Sigmoid colon (tissue), 7 donors: ENCODE data around the gene MSX2. TPM values are rescaled to one million over a fixed set of nuclear protein-coding genes. Genes with fewer than 3 reads are reported as not detected.

Source experiments
- DNase-seq: peaks from one replicate; pipeline ENCODE4 v3.0.0-alpha.2; 2019
- H3K27ac ChIP-seq, 4 donors: fragments of 200-600 bp; sonication (generic); one replicate each; pipeline ENCODE4 v1.5.1; 2016 to 2019; ENCODE audit warnings: mild to moderate bottlenecking in 1 of 4
- H3K27me3 ChIP-seq, 3 donors: fragments of 200-600 bp; sonication (generic); one replicate each; pipeline ENCODE4 v1.5.1; 2019; ENCODE audit warnings: mild to moderate bottlenecking in 1 of 3
- H3K36me3 ChIP-seq, 4 donors: fragments of 200-600 bp; sonication (generic); one replicate each; pipeline ENCODE4 v1.5.1; 2016 to 2019
- H3K4me1 ChIP-seq, 4 donors: fragments of 200-600 bp; sonication (generic); one replicate each; pipeline ENCODE4 v1.5.1; 2017 to 2019
- H3K4me3 ChIP-seq, 4 donors: fragments of 200-600 bp; sonication (generic); one replicate each; pipeline ENCODE4 v1.5.1; 2017 to 2019; ENCODE audit warnings: mild to moderate bottlenecking in 2 of 4, moderate library complexity in 1 of 4
- H3K9me3 ChIP-seq, 4 donors: fragments of 200-600 bp in 3 of 4; sonication (generic) in 3 of 4; one replicate each; pipeline versions ENCODE4 v1.5.1 to v1.6.1; 2013 to 2019
- EP300 ChIP-seq, 4 donors: sonication (generic); formaldehyde crosslinking; IDR thresholded peaks; one replicate each; pipeline ENCODE4 v1.6.1; 2017; ENCODE audit warnings: antibody characterized with exemption in 4 of 4
- POLR2A ChIP-seq, 2 donors: fragments of 450-650 bp; IDR thresholded peaks; one replicate each; pipeline ENCODE4 v1.6.1; 2016; ENCODE audit warnings: antibody characterized with exemption in 2 of 2, mild to moderate bottlenecking in 2 of 2, moderate library complexity in 2 of 2
- POLR2AphosphoS5 ChIP-seq, 4 donors: sonication (generic); formaldehyde crosslinking; IDR thresholded peaks; one replicate each; pipeline ENCODE4 v1.6.1; 2017; ENCODE audit warnings: antibody characterized with exemption in 4 of 4
- WGBS, 2 donors: extraction: QIAGEN DNeasy Blood & Tissue Kit; methylation state at CpG; one replicate each; pipeline ENCODE4 v1.1.7; 2013; 5-methylcytosine and 5-hydroxymethylcytosine counted together
- intact Hi-C: fragments of 100-400 bp; cut with DNase I; formaldehyde crosslinking; loops from one replicate; pipeline ENCODE4 v1.15.1; 2023
- polyA plus RNA-seq, 3 donors: library from polyadenylated mRNA; stranded (reverse); fragments of 200-250 nt; gene quantifications; one replicate each; pipeline ENCODE4 v1.2.3, GENCODE V29; 2013
- total RNA-seq, 4 donors: library from RNA; depleted of rRNA; stranded (reverse); fragments of >200 nt; gene quantifications; one replicate each; pipeline ENCODE4 v1.1.0, GENCODE V29; 2016
- TF ChIP-seq, protein P1 (sequence below), 4 experiments: fragments of 450-650 bp in 3 of 4; fragments of 200-600 bp in 1 of 4; IDR thresholded peaks; one replicate each; pipeline ENCODE4 v1.5.1; 2016 to 2019; ENCODE audit warnings: antibody characterized with exemption in 4 of 4, mild to moderate bottlenecking in 3 of 4, moderate library complexity in 2 of 4
- donor health status: healthy with polysubstance abuse.
- donor health status: Bipolar disorder and iron deficiency.
- donor health status: healthy.

MSX2 gene
- total and polyA plus RNA-seq, 7 donors: 0.16 to 1.8 (median 1.1) TPM; not detected in 2

DNA sequence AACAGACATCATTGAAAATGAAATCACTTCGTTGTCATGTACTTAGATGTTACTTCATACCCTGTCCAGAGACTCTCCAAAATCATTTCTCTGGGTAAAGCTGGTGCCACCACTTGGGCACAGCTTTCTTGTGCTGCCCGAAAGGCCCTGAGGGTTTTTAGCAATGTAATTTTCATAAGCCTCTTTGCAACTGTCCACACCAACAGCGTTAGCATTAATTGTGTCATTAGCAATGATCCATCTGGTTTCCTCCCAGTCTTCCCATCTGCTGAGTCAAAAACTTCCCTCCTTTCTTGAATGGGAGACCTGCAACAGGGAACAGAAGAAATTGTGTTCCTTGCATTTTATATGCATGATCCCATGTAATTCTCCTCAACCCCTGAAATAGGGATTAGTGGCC lies 8.6 kb upstream of the MSX2 start:
- DNase-seq: no peak
- no peaks in the 10 kb centered on the region for H3K9me3 ChIP-seq
- H3K4me1 ChIP-seq: peaks cover 0 to 6% (median 5%) of the 10 kb centered on the region in 4 donors
- H3K4me3 ChIP-seq: no peak overlapping the region
- peaks cover 6 to 79% (median 34%) of the 10 kb centered on the region in 3 donors for H3K27me3 ChIP-seq
- 73 to 74% methylated on average over 3 of the region's 3 CpGs for WGBS, 2 donors
- intact Hi-C loops: no loop called here
- H3K27ac ChIP-seq: no peak overlapping the region
- no peaks in the 10 kb centered on the region for H3K36me3 ChIP-seq
- TF ChIP-seq POLR2AphosphoS5 (IDR thresholded peaks at IDR 0.05) (no peak), EP300 (IDR thresholded peaks at IDR 0.05) (no peak), POLR2A (IDR thresholded peaks at IDR 0.05) (no peak)
- TF ChIP-seq, protein P1, sequence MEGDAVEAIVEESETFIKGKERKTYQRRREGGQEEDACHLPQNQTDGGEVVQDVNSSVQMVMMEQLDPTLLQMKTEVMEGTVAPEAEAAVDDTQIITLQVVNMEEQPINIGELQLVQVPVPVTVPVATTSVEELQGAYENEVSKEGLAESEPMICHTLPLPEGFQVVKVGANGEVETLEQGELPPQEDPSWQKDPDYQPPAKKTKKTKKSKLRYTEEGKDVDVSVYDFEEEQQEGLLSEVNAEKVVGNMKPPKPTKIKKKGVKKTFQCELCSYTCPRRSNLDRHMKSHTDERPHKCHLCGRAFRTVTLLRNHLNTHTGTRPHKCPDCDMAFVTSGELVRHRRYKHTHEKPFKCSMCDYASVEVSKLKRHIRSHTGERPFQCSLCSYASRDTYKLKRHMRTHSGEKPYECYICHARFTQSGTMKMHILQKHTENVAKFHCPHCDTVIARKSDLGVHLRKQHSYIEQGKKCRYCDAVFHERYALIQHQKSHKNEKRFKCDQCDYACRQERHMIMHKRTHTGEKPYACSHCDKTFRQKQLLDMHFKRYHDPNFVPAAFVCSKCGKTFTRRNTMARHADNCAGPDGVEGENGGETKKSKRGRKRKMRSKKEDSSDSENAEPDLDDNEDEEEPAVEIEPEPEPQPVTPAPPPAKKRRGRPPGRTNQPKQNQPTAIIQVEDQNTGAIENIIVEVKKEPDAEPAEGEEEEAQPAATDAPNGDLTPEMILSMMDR (IDR thresholded peaks at IDR 0.05): no peak

DNA sequence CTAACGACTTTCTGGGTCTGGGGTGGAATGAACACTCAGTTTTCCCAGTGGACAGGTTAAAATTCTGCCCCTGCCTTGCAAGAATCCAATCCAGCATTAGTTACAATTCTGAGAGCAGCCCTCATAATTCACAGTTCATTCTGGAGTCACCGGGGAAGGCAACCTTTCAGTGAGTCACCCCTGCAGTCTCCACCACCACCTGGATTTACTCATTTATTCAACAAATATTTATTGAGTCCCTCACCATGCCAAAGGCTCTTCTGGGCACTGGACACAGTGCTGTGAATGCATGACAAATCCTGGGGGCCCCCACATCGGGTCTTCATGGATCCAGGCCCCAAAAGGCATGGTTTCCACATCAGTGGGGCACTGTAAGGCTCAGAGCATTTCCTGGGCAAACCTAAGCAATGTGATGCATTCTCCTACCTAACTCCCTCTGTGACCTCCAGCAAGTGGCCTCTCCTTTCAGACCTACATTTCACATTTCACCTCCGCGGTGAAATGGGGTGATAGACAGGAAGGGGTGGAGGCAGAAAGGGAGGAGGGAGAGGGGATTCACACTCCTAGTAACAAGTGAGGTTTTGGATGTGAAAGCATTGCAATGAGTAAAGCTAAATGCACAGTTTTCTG lies 6.4 kb upstream of the MSX2 start:
- no peaks in the 10 kb centered on the region for H3K36me3 ChIP-seq
- 16 to 17% methylated on average over 5 of the region's 5 CpGs for WGBS, 2 donors
- H3K4me3 ChIP-seq: no peak overlapping the region
- intact Hi-C loops: no loop called here
- H3K27ac ChIP-seq: no peak overlapping the region
- DNase-seq: peak; percentile 1
- H3K4me1 ChIP-seq: peaks cover 0 to 16% (median 12%) of the 10 kb centered on the region in 4 donors
- TF ChIP-seq EP300 (IDR thresholded peaks at IDR 0.05) (no peak), POLR2A (IDR thresholded peaks at IDR 0.05) (no peak), POLR2AphosphoS5 (IDR thresholded peaks at IDR 0.05) (no peak)
- TF ChIP-seq, protein P1 (IDR thresholded peaks at IDR 0.05): no peak
- peaks cover 24 to 84% (median 53%) of the 10 kb centered on the region in 3 donors for H3K27me3 ChIP-seq
- no peaks in the 10 kb centered on the region for H3K9me3 ChIP-seq

DNA sequence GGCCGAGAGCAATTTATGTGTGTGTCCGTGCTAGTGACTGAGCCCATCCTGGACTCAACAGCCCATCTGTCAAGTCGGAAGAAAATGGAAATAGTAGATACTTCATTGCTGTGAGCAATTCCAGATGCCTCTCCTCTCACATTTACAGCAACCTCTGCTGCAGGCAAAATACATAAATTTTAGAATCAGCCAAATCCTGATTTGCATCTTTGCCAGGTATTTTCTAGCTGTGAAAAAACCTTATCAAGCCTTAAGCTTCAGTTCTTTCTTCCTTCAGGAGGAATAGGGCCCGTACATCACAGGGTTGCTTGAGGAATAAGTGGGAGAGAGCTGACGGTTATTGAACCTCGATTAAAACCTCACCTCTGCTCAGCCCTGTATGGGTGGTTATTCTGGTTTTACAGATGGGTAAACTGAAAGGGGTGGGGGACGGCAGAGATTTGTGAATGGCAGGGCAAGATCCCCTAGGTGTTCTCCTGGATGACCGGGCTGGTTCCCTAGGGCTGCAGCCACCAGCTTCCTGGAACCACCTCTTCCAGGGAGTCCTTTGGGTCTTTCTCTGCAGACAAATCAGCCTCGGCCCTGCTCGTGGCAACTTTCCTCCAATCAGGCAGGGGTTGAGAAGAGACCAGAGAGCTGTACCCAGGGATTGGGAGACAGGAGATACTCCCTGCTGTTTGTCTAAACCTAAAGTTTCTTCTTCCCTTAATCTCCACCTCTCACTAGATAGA lies 5.3 kb upstream of the MSX2 start:
- Histone ChIP-seq H3K27me3 (peaks cover 31 to 87% (median 59%) of the 10 kb centered on the region in 3 donors), H3K36me3 (no peaks in the 10 kb centered on the region), H3K9me3 (no peaks in the 10 kb centered on the region), H3K27ac (no peak overlapping the region), H3K4me3 (no peak overlapping the region), H3K4me1 (peaks cover 0 to 23% (median 21%) of the 10 kb centered on the region in 4 donors)
- no peak for DNase-seq
- intact Hi-C loops: no loop called here
- no peak for TF ChIP-seq POLR2AphosphoS5 (IDR thresholded peaks at IDR 0.05)
- 27 to 42% methylated on average over 10 of the region's 10 CpGs for WGBS, 2 donors

DNA sequence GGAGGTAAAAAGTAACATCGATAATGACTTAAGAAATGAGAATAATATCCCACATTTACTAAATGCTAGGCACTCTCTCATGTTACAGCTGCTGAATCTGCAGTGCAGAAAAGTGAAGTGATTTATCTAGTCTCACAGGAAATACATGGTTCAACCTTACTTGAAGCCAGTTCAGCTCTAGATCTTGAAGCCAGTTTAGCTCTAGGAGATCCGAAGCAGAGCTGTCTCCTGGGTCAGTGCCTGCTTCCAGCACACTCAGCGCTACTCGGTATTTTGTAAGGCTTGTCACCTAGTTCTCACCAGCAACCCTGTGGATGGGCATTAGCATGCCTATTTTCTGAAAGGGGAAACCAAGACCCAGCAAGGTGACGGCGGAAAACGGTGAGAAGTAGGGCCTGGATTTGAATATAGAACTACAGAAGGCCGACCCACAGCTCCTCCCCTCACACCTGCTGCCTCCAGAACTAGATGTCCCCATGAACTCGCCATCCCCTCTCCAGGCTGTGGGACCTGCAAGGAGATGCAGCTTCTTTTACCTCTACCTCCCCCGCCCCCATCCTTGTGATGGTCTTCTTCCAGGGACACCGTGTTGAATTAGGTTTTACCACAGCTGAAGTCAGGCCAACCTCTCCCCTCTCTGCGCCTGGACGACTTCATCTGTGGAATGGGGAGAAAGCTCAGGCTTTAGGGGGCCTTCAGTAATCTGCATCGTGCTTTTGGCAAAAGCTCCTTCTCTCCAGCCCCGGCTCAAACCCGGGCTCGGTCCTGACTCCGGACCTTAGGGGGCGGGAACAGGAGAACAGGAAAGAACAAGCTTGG lies 4.4 kb upstream of the MSX2 start:
- Histone ChIP-seq H3K27me3 (peaks cover 31 to 85% (median 60%) of the 10 kb centered on the region in 3 donors), H3K4me3 (peak overlapping the region in 1 of 4 donors; percentile 16), H3K27ac (no peak overlapping the region), H3K36me3 (no peaks in the 10 kb centered on the region), H3K4me1 (peaks cover 0 to 26% (median 23%) of the 10 kb centered on the region in 4 donors), H3K9me3 (no peaks in the 10 kb centered on the region)
- no peak for DNase-seq
- intact Hi-C loops: loop anchor here (10.0 kb wide), 1 partner anchor 145 kb away; no protein-coding TSS in a partner anchor
- 21 to 38% methylated on average over 19 of the region's 19 CpGs for WGBS, 2 donors
- TF ChIP-seq POLR2A (IDR thresholded peaks at IDR 0.05) (no peak), POLR2AphosphoS5 (IDR thresholded peaks at IDR 0.05) (no peak), EP300 (IDR thresholded peaks at IDR 0.05) (no peak)
- TF ChIP-seq, protein P1 (IDR thresholded peaks at IDR 0.05): no peak
